ENCODE measurements around the gene UBE2O. TPM values are rescaled to one million over a fixed set of nuclear protein-coding genes. Genes with fewer than 3 reads are reported as not detected.

UBE2O gene
- total and polyA plus RNA-seq, 7 donors, result 6.2 to 26.3 (median 12.9) TPM

GRCh38 chr17:76404256-76404655, 48.7 kb downstream of the UBE2O start:
- WGBS, 2 donors, result 92 to 95% methylated on average over 6 of the region's 6 CpGs
- peaks cover 0 to 10% (median 5%) of the 10 kb centered on the region in 4 donors for H3K4me1 ChIP-seq
- no peak overlapping the region for H3K27ac ChIP-seq
- no peak for TF ChIP-seq POLR2AphosphoS5 (IDR thresholded peaks at IDR 0.05)
- no peak for TF ChIP-seq EP300 (IDR thresholded peaks at IDR 0.05)
- TF ChIP-seq POLR2A (IDR thresholded peaks at IDR 0.05), result no peak
- TF ChIP-seq, protein P1, sequence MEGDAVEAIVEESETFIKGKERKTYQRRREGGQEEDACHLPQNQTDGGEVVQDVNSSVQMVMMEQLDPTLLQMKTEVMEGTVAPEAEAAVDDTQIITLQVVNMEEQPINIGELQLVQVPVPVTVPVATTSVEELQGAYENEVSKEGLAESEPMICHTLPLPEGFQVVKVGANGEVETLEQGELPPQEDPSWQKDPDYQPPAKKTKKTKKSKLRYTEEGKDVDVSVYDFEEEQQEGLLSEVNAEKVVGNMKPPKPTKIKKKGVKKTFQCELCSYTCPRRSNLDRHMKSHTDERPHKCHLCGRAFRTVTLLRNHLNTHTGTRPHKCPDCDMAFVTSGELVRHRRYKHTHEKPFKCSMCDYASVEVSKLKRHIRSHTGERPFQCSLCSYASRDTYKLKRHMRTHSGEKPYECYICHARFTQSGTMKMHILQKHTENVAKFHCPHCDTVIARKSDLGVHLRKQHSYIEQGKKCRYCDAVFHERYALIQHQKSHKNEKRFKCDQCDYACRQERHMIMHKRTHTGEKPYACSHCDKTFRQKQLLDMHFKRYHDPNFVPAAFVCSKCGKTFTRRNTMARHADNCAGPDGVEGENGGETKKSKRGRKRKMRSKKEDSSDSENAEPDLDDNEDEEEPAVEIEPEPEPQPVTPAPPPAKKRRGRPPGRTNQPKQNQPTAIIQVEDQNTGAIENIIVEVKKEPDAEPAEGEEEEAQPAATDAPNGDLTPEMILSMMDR (IDR thresholded peaks at IDR 0.05), result no peak
- intact Hi-C loops (cut with DNase I), result no loop called here
- no peaks in the 10 kb centered on the region for H3K9me3 ChIP-seq
- H3K27me3 ChIP-seq, result no peaks in the 10 kb centered on the region
- peaks cover 8 to 57% (median 29%) of the 10 kb centered on the region in 4 donors for H3K36me3 ChIP-seq
- DNase-seq, result no peak
- H3K4me3 ChIP-seq, result no peak overlapping the region

GRCh38 chr17:76402711-76403110, 50.2 kb downstream of the UBE2O start:
- intact Hi-C loops (cut with DNase I), result no loop called here
- Histone ChIP-seq H3K27me3 (no peaks in the 10 kb centered on the region), H3K27ac (no peak overlapping the region), H3K36me3 (peaks cover 16 to 72% (median 36%) of the 10 kb centered on the region in 4 donors), H3K4me1 (peaks cover 0 to 12% (median 7%) of the 10 kb centered on the region in 4 donors), H3K9me3 (no peaks in the 10 kb centered on the region), H3K4me3 (no peak overlapping the region)
- 88 to 91% methylated on average over 5 of the region's 5 CpGs for WGBS, 2 donors
- no peak for DNase-seq
- TF ChIP-seq, protein P1 (IDR thresholded peaks at IDR 0.05), result no peak
- no peak for TF ChIP-seq POLR2A (IDR thresholded peaks at IDR 0.05)
- no peak for TF ChIP-seq EP300 (IDR thresholded peaks at IDR 0.05)
- TF ChIP-seq POLR2AphosphoS5 (IDR thresholded peaks at IDR 0.05), result no peak

DNA sequence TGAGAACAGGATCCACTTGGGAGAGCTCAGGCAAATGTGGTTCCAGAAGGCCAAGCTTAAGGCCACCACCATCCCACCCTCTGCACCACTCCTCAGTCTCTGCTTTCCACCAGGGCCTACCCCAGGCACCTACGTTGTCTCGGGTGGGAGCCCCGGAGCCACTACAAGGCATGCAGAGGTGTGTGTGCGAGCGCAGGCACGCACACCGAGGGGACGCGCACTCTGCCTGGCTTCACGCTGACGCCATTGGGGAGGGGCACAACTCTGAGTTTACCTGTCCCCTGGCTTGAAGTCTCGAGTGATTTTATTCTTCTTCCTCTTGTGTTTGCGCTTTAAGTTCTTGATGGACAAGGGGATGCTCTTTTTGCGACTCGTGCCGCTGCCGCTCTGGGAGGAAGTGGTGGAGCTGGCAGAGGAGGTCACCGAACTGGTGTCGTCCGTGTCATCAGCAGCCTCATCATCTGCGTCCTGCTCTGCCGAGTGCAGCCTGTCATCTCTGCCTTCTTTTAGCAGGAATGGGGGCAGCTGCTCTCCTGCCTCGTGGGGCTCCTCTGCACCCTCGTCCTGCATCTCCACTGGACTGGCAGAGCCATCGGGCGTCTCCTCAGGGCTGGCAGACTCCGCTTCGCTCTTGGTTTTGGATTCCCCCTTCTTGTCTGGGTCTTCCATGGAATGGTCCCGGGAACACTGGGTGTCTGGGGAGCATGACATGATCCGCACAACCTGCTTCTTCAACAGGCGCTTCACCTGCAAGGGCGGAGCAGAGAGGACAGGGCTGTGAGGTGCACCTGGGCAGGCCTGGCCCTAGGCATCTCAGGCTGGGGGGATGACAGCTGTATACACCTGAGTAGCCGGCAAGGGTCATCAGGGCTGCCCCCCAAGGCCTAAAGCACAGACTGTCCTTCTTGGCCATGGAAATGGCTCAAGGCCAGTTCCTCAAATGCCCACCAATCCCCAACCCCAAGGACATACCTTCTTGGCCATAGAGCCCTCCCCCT, 53.5 kb downstream of the UBE2O start:
- Histone ChIP-seq H3K36me3 (peaks cover 22 to 97% (median 57%) of the 10 kb centered on the region in 4 donors), H3K4me1 (peaks cover 0 to 4% (median 4%) of the 10 kb centered on the region in 4 donors), H3K27ac (no peak overlapping the region), H3K9me3 (no peaks in the 10 kb centered on the region), H3K27me3 (no peaks in the 10 kb centered on the region), H3K4me3 (no peak overlapping the region)
- intact Hi-C loops (cut with DNase I), result no loop called here
- no peak for TF ChIP-seq POLR2A (IDR thresholded peaks at IDR 0.05)
- TF ChIP-seq, protein P1 (IDR thresholded peaks at IDR 0.05), result no peak
- TF ChIP-seq EP300 (IDR thresholded peaks at IDR 0.05), result no peak
- no peak for TF ChIP-seq POLR2AphosphoS5 (IDR thresholded peaks at IDR 0.05)
- WGBS, 2 donors, result 92 to 94% methylated on average over 33 of the region's 33 CpGs
- no peak for DNase-seq

GRCh38 chr17:76398523-76399174, 54.3 kb downstream of the UBE2O start:
- TF ChIP-seq POLR2AphosphoS5 (IDR thresholded peaks at IDR 0.05), result no peak
- DNase-seq, result no peak
- H3K4me3 ChIP-seq, result no peak overlapping the region
- H3K27me3 ChIP-seq, result no peaks in the 10 kb centered on the region
- WGBS, 2 donors, result 87 to 89% methylated on average over 20 of the region's 20 CpGs
- H3K4me1 ChIP-seq, result peaks cover 0 to 4% (median 4%) of the 10 kb centered on the region in 4 donors
- intact Hi-C loops (cut with DNase I), result loop anchor here (1.0 kb wide), 1 partner anchor 94 kb away; no protein-coding TSS in a partner anchor
- H3K27ac ChIP-seq, result no peak overlapping the region
- H3K36me3 ChIP-seq, result peaks cover 22 to 99% (median 57%) of the 10 kb centered on the region in 4 donors
- no peaks in the 10 kb centered on the region for H3K9me3 ChIP-seq
